Effector memory CD8-positive, alpha-beta T cell (primary cell): ENCODE data around the gene SEZ6.

Experiments used
- ATAC-seq: fragments of 150-1000 bp; cut with Tn5 transposase; replicated peaks from 2 replicates; pipeline ENCODE4 v1.10.0; 2021; ENCODE audit warnings: mild to moderate bottlenecking, moderate library complexity
- DNase-seq, 3 experiments: peaks; one replicate each; pipeline ENCODE4 v3.0.0; 2021
- H3K27ac Mint-ChIP-seq, 2 donors: one replicate each; pipeline ENCODE4 v1.8.0; 2022; ENCODE audit warnings: mild to moderate bottlenecking in 2 of 2, mixed read lengths in 2 of 2, moderate library complexity in 2 of 2
- H3K27me3 Mint-ChIP-seq, 2 donors: one replicate each; pipeline ENCODE4 v1.8.0; 2022; ENCODE audit warnings: mixed read lengths in 2 of 2
- H3K36me3 Mint-ChIP-seq: one replicate; pipeline ENCODE4 v1.8.0; 2022; ENCODE audit warnings: mild to moderate bottlenecking, moderate library complexity, mixed read lengths; ENCODE audit not compliant: insufficient read depth
- H3K4me1 Mint-ChIP-seq, 2 donors: one replicate each; pipeline ENCODE4 v1.8.0; 2022; ENCODE audit warnings: low read depth in 2 of 2, mixed read lengths in 2 of 2
- H3K4me3 Mint-ChIP-seq, 2 donors: one replicate each; pipeline ENCODE4 v1.8.0; 2022; ENCODE audit warnings: mild to moderate bottlenecking in 2 of 2, mixed read lengths in 2 of 2, moderate library complexity in 2 of 2
- H3K9me3 Mint-ChIP-seq, 2 donors: one replicate each; pipeline ENCODE4 v1.8.0; 2022; ENCODE audit warnings: mixed read lengths in 2 of 2

SEZ6 gene

GRCh38 chr17:29042026-29042678 is 36.3 kb upstream of the SEZ6 start:
- no peak overlapping the region for H3K27ac Mint-ChIP-seq
- peaks cover 26 to 48% of the 10 kb centered on the region in 2 donors for H3K27me3 Mint-ChIP-seq
- H3K9me3 Mint-ChIP-seq, result no peaks in the 10 kb centered on the region
- DNase-seq, result no peak
- no peak overlapping the region for H3K4me3 Mint-ChIP-seq
- peaks cover 0 to 7% of the 10 kb centered on the region in 2 donors for H3K4me1 Mint-ChIP-seq
- H3K36me3 Mint-ChIP-seq, result peaks cover 3% of the 10 kb centered on the region
- no peak for ATAC-seq

- no peak for DNase-seq
- no peak overlapping the region for H3K4me3 Mint-ChIP-seq
- H3K36me3 Mint-ChIP-seq, result peaks cover 3% of the 10 kb centered on the region
- H3K9me3 Mint-ChIP-seq, result no peaks in the 10 kb centered on the region
- peaks cover 0 to 7% of the 10 kb centered on the region in 2 donors for H3K4me1 Mint-ChIP-seq
- peaks cover 22 to 42% of the 10 kb centered on the region in 2 donors for H3K27me3 Mint-ChIP-seq
- H3K27ac Mint-ChIP-seq, result no peak overlapping the region
- ATAC-seq, result no peak
Measured at GRCh38 chr17:29041571-29041970, 35.7 kb upstream of the SEZ6 start.

DNA sequence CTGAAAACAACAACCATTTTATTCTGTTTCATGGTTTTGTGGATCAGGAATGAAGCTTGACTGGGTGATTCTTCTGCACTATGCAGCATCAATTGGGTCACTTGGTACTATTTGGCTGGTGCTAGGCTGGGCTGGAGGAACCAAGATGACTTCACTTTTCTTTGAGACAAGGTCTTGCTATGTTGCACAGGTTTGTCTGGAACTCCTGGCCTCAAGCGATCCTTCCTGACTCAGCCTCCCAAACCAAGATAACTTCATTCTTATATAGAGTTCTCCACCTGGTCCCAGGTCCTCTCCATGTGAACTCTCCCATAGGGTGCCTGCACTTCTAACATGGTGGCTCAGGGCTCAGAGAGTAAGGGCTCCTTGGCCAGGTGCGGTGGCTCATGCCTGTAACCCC is 35.3 kb upstream of the SEZ6 start:
- H3K9me3 Mint-ChIP-seq, result no peaks in the 10 kb centered on the region
- no peak for DNase-seq
- no peak overlapping the region for H3K4me3 Mint-ChIP-seq
- peaks cover 22 to 37% of the 10 kb centered on the region in 2 donors for H3K27me3 Mint-ChIP-seq
- peaks cover 0 to 7% of the 10 kb centered on the region in 2 donors for H3K4me1 Mint-ChIP-seq
- H3K27ac Mint-ChIP-seq, result no peak overlapping the region
- ATAC-seq, result no peak
- H3K36me3 Mint-ChIP-seq, result peaks cover 3% of the 10 kb centered on the region

DNA sequence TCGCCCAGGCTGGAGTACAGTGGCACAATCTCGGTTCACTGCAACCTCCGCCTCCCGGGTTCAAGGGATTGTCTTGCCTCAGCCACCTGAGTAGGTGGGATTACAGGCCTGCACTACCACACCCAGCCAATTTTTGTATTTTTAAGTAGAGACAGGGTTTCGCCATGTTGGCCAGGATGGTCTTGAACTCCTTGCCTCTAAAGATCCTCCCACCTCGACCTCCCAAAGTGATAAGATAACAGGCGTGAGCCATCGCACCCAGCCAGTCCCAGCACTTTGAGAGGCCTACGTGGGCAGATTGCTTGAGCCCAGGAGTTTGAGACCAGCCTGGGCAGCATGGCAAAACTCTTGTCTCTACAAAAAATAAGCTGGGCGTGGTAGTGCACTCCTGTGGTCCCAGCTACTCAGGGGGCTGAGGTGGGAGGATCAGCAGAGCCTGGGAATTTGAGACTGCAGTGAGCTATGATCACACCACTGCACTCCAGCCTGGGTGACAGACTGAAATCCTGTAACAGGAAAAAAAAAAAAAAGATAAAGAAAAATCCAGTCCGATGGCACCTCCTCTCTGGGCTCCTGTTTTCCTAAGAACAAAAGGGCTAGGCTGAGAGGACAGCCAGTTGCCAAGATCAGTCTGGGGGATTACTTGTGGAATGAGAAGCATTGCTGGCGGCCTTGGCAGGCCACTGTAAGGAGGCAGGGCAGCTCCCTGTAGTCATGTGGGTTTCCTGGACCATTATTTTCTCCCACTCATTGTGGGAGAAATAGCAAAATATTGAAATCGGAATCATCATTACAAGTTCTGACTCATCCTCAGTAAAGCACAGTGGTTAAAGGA is 34.1 kb upstream of the SEZ6 start:
- Mint-ChIP-seq H3K27ac (no peak overlapping the region), H3K4me3 (no peak overlapping the region), H3K36me3 (peaks cover 3% of the 10 kb centered on the region), H3K27me3 (peaks cover 24 to 38% of the 10 kb centered on the region in 2 donors), H3K4me1 (peaks cover 0 to 7% of the 10 kb centered on the region in 2 donors), H3K9me3 (no peaks in the 10 kb centered on the region)
- ATAC-seq (no peak), DNase-seq (no peak)

- Mint-ChIP-seq H3K27me3 (peaks cover 38 to 44% of the 10 kb centered on the region in 2 donors), H3K36me3 (no peaks in the 10 kb centered on the region), H3K27ac (no peak overlapping the region), H3K9me3 (peaks cover 0 to 6% of the 10 kb centered on the region in 2 donors), H3K4me1 (peaks cover 0 to 7% of the 10 kb centered on the region in 2 donors), H3K4me3 (no peak overlapping the region)
- ATAC-seq (no peak), DNase-seq (no peak)
Measured at GRCh38 chr17:29038085-29038795, 32.4 kb upstream of the SEZ6 start.

DNA sequence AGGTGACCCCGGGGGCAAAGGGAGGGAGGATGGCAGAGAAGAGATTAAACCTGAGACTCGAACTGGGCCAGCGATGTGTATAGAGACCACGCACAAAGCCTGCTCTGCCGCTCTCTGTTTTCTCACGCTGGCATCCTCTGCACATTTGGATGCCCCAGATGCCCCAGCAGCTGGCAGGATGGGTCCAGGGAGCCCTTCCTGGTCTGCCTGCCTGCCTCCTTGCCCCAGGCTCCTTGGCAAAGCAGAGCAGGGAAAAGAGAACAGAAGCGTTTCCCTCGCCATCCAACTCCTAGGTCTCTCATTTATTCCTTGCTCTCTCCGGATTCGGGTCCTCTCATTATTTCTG is 31.9 kb upstream of the SEZ6 start:
- no peak overlapping the region for H3K27ac Mint-ChIP-seq
- no peak for DNase-seq
- H3K27me3 Mint-ChIP-seq, result peaks cover 41 to 44% of the 10 kb centered on the region in 2 donors
- no peak overlapping the region for H3K4me3 Mint-ChIP-seq
- no peaks in the 10 kb centered on the region for H3K36me3 Mint-ChIP-seq
- ATAC-seq, result no peak
- H3K4me1 Mint-ChIP-seq, result peaks cover 0 to 5% of the 10 kb centered on the region in 2 donors
- peaks cover 0 to 6% of the 10 kb centered on the region in 2 donors for H3K9me3 Mint-ChIP-seq

- Mint-ChIP-seq H3K4me1 (no peaks in the 10 kb centered on the region), H3K36me3 (no peaks in the 10 kb centered on the region), H3K4me3 (no peak overlapping the region), H3K27ac (no peak overlapping the region), H3K9me3 (peaks cover 0 to 6% of the 10 kb centered on the region in 2 donors), H3K27me3 (peaks cover 44 to 51% of the 10 kb centered on the region in 2 donors)
- DNase-seq, result no peak
- ATAC-seq, result no peak
Measured at GRCh38 chr17:29036584-29036983, 30.8 kb upstream of the SEZ6 start.

DNA sequence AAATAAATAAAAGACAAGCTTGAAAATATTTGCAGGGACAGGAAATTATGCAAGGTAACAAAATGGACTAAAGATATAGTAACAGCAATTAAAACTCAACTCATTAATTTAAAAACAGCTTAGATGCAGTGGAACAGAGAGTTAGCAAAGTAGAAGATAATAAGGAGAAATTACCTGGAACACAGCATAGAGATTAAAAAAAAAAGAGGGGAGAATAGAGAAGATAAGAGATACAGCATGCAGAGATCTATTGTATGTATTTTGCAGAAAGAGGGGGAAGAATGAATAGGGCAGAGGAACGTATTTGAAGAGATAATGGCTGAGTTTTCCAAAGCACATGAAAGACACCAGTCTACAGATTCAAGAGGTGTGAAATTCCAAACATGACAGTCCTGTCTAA is 28.7 kb upstream of the SEZ6 start:
- Mint-ChIP-seq H3K27ac (no peak overlapping the region), H3K4me3 (no peak overlapping the region), H3K27me3 (peaks cover 50 to 58% of the 10 kb centered on the region in 2 donors), H3K9me3 (peaks cover 0 to 6% of the 10 kb centered on the region in 2 donors), H3K4me1 (no peaks in the 10 kb centered on the region), H3K36me3 (no peaks in the 10 kb centered on the region)
- ATAC-seq, result no peak
- DNase-seq, result no peak

- Mint-ChIP-seq H3K27ac (no peak overlapping the region), H3K36me3 (no peaks in the 10 kb centered on the region), H3K27me3 (peaks cover 64 to 65% of the 10 kb centered on the region in 2 donors), H3K4me1 (no peaks in the 10 kb centered on the region), H3K9me3 (peaks cover 0 to 6% of the 10 kb centered on the region in 2 donors), H3K4me3 (no peak overlapping the region)
- DNase-seq (no peak), ATAC-seq (no peak)
Measured at GRCh38 chr17:29032857-29033197, 27.0 kb upstream of the SEZ6 start.

DNA sequence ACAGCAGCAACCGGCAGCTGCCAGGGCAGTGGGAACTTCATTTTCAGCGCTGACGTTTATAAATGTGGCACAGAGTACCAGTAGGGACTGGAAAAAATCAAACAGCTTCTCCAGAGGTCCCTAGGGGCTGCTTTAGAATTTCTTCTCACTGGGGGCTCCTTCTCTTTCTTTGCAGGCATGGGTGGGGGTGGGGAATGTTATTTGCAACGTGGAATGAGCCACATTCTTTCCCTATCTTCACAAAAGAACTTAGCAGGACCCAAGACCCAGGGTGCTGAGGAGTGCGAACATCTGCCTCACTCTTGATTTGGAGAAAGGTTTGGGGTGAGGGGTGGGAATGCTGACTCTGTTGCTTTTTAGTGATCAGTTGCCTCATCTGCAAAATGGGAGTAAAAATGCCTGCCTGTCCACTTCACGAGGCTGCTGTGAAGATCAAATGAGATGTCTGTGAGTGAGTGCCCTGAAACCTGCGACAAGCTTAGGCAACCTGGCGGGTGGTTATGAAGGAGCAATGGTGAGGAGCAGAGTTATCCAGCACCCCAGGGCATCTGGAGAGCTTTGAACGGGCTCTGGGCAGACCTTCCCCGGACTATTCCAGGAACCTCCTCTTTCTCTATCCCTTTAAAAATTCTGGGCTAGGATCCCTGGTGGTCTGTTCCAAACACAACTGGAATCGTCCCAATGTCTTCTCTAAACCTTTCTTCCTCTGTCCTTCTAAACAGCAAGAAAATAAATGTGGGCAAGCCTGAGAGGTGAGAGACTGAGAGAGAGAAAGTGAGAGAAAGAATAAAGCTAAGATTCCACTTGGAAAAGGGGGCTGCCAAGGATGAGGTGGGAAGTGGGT is 26.4 kb upstream of the SEZ6 start:
- DNase-seq, result no peak
- no peak for ATAC-seq
- Mint-ChIP-seq H3K27me3 (peaks cover 67 to 71% of the 10 kb centered on the region in 2 donors), H3K27ac (no peak overlapping the region), H3K9me3 (peaks cover 0 to 6% of the 10 kb centered on the region in 2 donors), H3K4me1 (no peaks in the 10 kb centered on the region), H3K4me3 (no peak overlapping the region), H3K36me3 (no peaks in the 10 kb centered on the region)

- Mint-ChIP-seq H3K27ac (no peak overlapping the region), H3K9me3 (peaks cover 0 to 6% of the 10 kb centered on the region in 2 donors), H3K4me3 (no peak overlapping the region), H3K27me3 (peaks cover 72 to 78% of the 10 kb centered on the region in 2 donors), H3K36me3 (no peaks in the 10 kb centered on the region), H3K4me1 (no peaks in the 10 kb centered on the region)
- ATAC-seq (no peak), DNase-seq (no peak)
Measured at GRCh38 chr17:29031488-29031887, 25.7 kb upstream of the SEZ6 start.

DNA sequence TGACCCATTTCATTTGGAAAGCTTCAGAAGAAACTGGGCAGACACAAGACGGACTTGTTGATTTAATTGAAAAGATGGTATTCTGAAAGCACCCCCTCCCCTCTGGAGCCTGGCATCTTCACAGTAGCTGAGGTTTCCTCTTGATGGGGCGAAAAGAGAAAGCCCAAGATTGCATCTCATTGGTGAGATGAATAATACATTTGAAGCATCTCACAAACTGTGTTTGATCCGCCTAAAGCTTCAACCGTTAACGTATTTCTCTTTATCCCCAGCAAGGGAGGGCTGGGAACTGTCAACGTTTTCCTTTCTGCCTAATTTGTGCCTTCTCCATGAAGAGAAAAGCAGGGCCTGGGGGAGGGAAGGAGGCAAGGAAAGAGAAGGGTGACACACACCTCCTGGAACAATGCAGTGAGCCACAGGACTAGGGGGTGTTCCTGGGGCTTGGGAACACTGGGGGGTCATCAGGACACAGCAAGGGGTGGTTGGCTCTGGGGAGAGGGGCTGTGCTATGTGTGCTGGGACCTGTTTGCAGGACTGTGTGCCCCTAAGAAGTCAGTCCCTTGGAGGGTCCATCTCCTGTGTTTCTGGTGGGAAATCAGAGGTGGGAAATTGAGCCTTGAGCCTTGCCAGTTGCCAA is 18.6 kb upstream of the SEZ6 start:
- Mint-ChIP-seq H3K27ac (peak overlapping the region in 1 of 2 donors; percentile 53), H3K36me3 (no peaks in the 10 kb centered on the region), H3K27me3 (peaks cover 62 to 93% of the 10 kb centered on the region in 2 donors), H3K9me3 (no peaks in the 10 kb centered on the region), H3K4me3 (no peak overlapping the region), H3K4me1 (peaks cover 2 to 3% of the 10 kb centered on the region in 2 donors)
- DNase-seq (no peak), ATAC-seq (no peak)
